Stomach (tissue), 4 donors: ENCODE results near the gene OPCML.

Experiments
- POLR2A ChIP-seq, 4 donors: fragments of 450-650 bp; IDR thresholded peaks; one replicate each; pipeline ENCODE4 v1.6.1; 2016; ENCODE audit warnings: antibody characterized with exemption in 4 of 4, control low read depth in 2 of 4, mild to moderate bottlenecking in 1 of 4, moderate library complexity in 1 of 4
- POLR2AphosphoS5 ChIP-seq, 3 donors: sonication (generic); formaldehyde crosslinking; IDR thresholded peaks; one replicate each; pipeline ENCODE4 v1.6.1; 2016; ENCODE audit warnings: antibody characterized with exemption in 3 of 3
- TF ChIP-seq, protein P1 (sequence below), 7 experiments: fragments of 450-650 bp in 4 of 7; fragments of 200-600 bp in 3 of 7; sonication (generic) in 3 of 7; IDR thresholded peaks; one replicate each; pipeline ENCODE4 v1.5.1; 2016 to 2019; ENCODE audit warnings: antibody characterized with exemption in 7 of 7, control low read depth in 2 of 7, mild to moderate bottlenecking in 1 of 7

DNA sequence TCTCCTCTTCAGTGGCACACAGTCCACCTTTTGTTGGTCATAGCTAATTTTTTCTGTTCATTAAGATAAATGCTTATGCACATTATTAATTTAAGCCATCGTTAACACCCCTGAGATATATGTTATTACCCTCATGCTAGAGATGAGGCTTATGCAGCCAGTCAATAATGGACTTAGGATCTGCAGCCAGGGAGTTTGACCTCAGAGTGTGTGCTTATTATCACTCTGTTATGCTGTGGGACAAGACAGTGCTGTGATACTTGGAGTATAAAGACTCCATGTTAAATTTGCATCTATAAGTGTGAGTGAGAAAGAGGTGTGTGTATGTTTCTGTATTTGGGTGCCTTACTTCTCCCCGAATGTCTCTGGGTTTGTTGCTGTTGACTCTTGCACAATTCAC lies 969.3 kb downstream of the OPCML start:
- TF ChIP-seq, protein P1, sequence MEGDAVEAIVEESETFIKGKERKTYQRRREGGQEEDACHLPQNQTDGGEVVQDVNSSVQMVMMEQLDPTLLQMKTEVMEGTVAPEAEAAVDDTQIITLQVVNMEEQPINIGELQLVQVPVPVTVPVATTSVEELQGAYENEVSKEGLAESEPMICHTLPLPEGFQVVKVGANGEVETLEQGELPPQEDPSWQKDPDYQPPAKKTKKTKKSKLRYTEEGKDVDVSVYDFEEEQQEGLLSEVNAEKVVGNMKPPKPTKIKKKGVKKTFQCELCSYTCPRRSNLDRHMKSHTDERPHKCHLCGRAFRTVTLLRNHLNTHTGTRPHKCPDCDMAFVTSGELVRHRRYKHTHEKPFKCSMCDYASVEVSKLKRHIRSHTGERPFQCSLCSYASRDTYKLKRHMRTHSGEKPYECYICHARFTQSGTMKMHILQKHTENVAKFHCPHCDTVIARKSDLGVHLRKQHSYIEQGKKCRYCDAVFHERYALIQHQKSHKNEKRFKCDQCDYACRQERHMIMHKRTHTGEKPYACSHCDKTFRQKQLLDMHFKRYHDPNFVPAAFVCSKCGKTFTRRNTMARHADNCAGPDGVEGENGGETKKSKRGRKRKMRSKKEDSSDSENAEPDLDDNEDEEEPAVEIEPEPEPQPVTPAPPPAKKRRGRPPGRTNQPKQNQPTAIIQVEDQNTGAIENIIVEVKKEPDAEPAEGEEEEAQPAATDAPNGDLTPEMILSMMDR (IDR thresholded peaks at IDR 0.05) = no peak
- TF ChIP-seq POLR2AphosphoS5 (IDR thresholded peaks at IDR 0.05) (no peak), POLR2A (IDR thresholded peaks at IDR 0.05) (no peak)
